ENCODE data around the gene RASGRP1. TPM values are rescaled to one million over a fixed set of nuclear protein-coding genes. Genes with fewer than 3 reads are reported as not detected.
A peak's percentile ranks its signal among the peaks of the same experiment; 100 is the strongest.

RASGRP1 gene
- total RNA-seq, 1 donor: 0.36 TPM

DNA sequence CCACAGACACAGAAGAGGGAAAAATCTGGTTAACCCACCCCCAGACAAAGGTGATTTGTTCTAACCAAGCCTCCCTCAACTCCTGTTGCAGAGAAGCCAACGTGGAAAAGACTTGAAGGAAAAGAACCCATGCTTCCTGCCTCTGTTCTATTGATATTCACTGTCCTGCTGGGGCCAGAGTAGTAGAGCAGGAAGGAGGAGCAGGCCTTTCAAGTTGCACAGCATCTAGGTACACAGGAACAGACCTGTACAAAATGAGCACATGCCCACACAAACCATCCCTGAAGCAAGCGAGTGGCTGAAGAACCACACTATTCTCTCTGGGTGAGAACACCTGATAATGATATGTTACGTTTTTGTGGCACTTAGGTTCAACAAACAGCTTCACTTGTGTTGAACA is 29.9 kb downstream of the RASGRP1 start:
- H4K20me1 ChIP-seq (ENCODE audit: insufficient read depth, low read length): no peaks in the 10 kb centered on the region
- TF ChIP-seq, protein P1, sequence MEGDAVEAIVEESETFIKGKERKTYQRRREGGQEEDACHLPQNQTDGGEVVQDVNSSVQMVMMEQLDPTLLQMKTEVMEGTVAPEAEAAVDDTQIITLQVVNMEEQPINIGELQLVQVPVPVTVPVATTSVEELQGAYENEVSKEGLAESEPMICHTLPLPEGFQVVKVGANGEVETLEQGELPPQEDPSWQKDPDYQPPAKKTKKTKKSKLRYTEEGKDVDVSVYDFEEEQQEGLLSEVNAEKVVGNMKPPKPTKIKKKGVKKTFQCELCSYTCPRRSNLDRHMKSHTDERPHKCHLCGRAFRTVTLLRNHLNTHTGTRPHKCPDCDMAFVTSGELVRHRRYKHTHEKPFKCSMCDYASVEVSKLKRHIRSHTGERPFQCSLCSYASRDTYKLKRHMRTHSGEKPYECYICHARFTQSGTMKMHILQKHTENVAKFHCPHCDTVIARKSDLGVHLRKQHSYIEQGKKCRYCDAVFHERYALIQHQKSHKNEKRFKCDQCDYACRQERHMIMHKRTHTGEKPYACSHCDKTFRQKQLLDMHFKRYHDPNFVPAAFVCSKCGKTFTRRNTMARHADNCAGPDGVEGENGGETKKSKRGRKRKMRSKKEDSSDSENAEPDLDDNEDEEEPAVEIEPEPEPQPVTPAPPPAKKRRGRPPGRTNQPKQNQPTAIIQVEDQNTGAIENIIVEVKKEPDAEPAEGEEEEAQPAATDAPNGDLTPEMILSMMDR (IDR thresholded peaks at IDR 0.05; ENCODE audit: extremely low read depth, low read depth, low read length): no peak
- H3K4me2 ChIP-seq (ENCODE audit: insufficient read depth, low read length): no peak overlapping the region
- H3K27me3 ChIP-seq (ENCODE audit: insufficient read depth, low read length): no peaks in the 10 kb centered on the region
- H3K4me1 ChIP-seq (ENCODE audit: insufficient read depth, low read length): peaks cover 49% of the 10 kb centered on the region
- H3K36me3 ChIP-seq (ENCODE audit: insufficient read depth, low read length): no peaks in the 10 kb centered on the region
- H3K79me2 ChIP-seq (ENCODE audit: insufficient read depth, low read length): no peaks in the 10 kb centered on the region
- H2AFZ ChIP-seq (ENCODE audit: low read length): no peak overlapping the region
- no peak overlapping the region for H3K4me3 ChIP-seq (ENCODE audit: insufficient read depth, low read length)
- no peak for DNase-seq (ENCODE audit: insufficient read length, low spot score, missing footprints)
- peak overlapping the region; percentile 83 for H3K27ac ChIP-seq (ENCODE audit: low read depth, low read length)
- H3K9me3 ChIP-seq (ENCODE audit: low read depth, low read length): no peaks in the 10 kb centered on the region

DNA sequence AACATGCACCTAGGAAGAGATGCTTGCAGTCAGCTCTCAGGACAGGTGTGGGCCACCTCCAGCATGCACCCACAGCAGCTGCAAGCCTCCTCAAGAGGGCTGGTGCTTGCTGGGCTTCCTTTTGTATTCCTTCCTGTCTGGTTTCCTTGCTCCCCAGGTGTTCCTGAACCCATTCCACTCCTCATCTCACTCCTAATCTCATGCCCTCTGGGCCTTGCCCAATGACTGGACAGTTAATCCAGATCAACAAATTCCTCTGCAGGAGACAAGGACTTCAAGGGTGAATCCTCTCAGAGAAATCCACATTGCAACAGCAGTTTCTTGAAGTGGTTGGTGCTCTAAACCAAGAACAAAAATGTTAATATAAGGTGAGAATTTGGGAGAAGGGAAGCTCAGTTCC is 30.7 kb downstream of the RASGRP1 start:
- H3K4me3 ChIP-seq (ENCODE audit: insufficient read depth, low read length): no peak overlapping the region
- H2AFZ ChIP-seq (ENCODE audit: low read length): no peak overlapping the region
- H3K4me2 ChIP-seq (ENCODE audit: insufficient read depth, low read length): no peak overlapping the region
- H3K36me3 ChIP-seq (ENCODE audit: insufficient read depth, low read length): no peaks in the 10 kb centered on the region
- no peaks in the 10 kb centered on the region for H3K27me3 ChIP-seq (ENCODE audit: insufficient read depth, low read length)
- no peaks in the 10 kb centered on the region for H3K79me2 ChIP-seq (ENCODE audit: insufficient read depth, low read length)
- no peaks in the 10 kb centered on the region for H3K9me3 ChIP-seq (ENCODE audit: low read depth, low read length)
- H4K20me1 ChIP-seq (ENCODE audit: insufficient read depth, low read length): no peaks in the 10 kb centered on the region
- H3K4me1 ChIP-seq (ENCODE audit: insufficient read depth, low read length): peaks cover 49% of the 10 kb centered on the region
- TF ChIP-seq, protein P1 (IDR thresholded peaks at IDR 0.05; ENCODE audit: extremely low read depth, low read depth, low read length): no peak
- no peak for DNase-seq (ENCODE audit: insufficient read length, low spot score, missing footprints)
- H3K27ac ChIP-seq (ENCODE audit: low read depth, low read length): no peak overlapping the region

DNA sequence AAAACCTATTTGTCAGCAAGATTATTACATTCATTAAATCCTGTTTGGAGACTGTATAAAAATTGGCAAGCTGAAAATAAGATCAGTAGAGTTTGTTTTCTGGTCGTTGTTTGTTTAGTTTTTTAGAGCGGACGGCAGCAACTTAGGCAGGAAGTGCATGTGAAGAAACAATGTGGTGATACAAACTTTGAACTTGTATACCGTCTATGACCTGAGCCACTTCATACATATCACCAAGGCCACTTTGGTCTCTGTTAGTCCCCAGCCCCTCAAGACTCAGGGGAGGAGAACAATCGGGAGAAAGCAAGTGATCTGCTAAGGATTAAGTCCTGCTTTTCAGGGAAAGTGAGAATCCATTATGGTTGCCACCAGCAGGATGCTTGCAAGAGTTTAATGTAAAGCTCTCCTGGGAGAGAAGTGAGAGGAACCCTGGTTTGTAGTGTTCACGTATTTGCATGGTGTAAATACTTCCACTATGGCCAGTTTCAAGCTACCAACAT is 31.1 kb downstream of the RASGRP1 start:
- H3K79me2 ChIP-seq (ENCODE audit: insufficient read depth, low read length): no peaks in the 10 kb centered on the region
- TF ChIP-seq, protein P1 (IDR thresholded peaks at IDR 0.05; ENCODE audit: extremely low read depth, low read depth, low read length): no peak
- no peak overlapping the region for H3K4me2 ChIP-seq (ENCODE audit: insufficient read depth, low read length)
- no peak overlapping the region for H3K4me3 ChIP-seq (ENCODE audit: insufficient read depth, low read length)
- no peak for DNase-seq (ENCODE audit: insufficient read length, low spot score, missing footprints)
- H3K27me3 ChIP-seq (ENCODE audit: insufficient read depth, low read length): no peaks in the 10 kb centered on the region
- no peaks in the 10 kb centered on the region for H3K9me3 ChIP-seq (ENCODE audit: low read depth, low read length)
- no peaks in the 10 kb centered on the region for H3K36me3 ChIP-seq (ENCODE audit: insufficient read depth, low read length)
- H2AFZ ChIP-seq (ENCODE audit: low read length): no peak overlapping the region
- no peaks in the 10 kb centered on the region for H4K20me1 ChIP-seq (ENCODE audit: insufficient read depth, low read length)
- peaks cover 53% of the 10 kb centered on the region for H3K4me1 ChIP-seq (ENCODE audit: insufficient read depth, low read length)
- H3K27ac ChIP-seq (ENCODE audit: low read depth, low read length): no peak overlapping the region

DNA sequence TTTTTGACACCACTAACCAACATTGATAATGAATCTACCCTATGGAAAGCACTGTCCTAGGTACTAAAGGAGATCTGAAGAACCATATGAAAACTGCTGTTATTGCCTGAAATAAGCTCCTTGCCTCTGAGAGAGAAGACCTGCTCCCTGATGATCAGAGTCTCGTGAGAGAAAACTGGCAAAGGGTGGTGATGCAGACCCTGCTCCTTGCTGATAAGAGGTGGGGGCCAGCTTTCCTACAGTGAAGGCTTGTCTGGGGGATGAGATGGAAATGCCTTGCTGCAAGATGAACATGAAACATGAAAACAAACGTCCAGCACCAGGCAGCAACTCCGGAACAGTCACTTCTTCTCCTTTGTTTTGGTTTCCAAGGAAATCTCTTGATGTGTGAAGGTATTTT is 31.9 kb downstream of the RASGRP1 start:
- Histone ChIP-seq H2AFZ (ENCODE audit: low read length) (no peak overlapping the region), H4K20me1 (ENCODE audit: insufficient read depth, low read length) (no peaks in the 10 kb centered on the region), H3K27ac (ENCODE audit: low read depth, low read length) (no peak overlapping the region), H3K4me3 (ENCODE audit: insufficient read depth, low read length) (no peak overlapping the region), H3K36me3 (ENCODE audit: insufficient read depth, low read length) (no peaks in the 10 kb centered on the region), H3K27me3 (ENCODE audit: insufficient read depth, low read length) (no peaks in the 10 kb centered on the region), H3K4me1 (ENCODE audit: insufficient read depth, low read length) (peaks cover 60% of the 10 kb centered on the region), H3K79me2 (ENCODE audit: insufficient read depth, low read length) (no peaks in the 10 kb centered on the region), H3K9me3 (ENCODE audit: low read depth, low read length) (no peaks in the 10 kb centered on the region), H3K4me2 (ENCODE audit: insufficient read depth, low read length) (no peak overlapping the region)
- TF ChIP-seq, protein P1 (IDR thresholded peaks at IDR 0.05; ENCODE audit: extremely low read depth, low read depth, low read length): no peak
- no peak for DNase-seq (ENCODE audit: insufficient read length, low spot score, missing footprints)
